HG03469 (cell line): Measurements from ENCODE around the gene ISCU.

Source experiments
- ATAC-seq: cut with Tn5 transposase; IDR thresholded peaks from one replicate; pipeline ENCODE4 v1.9.1; 2021; ENCODE audit warnings: mild to moderate bottlenecking, moderate library complexity, moderate number of reproducible peaks; ENCODE audit not compliant: unreplicated experiment

Gene ISCU

GRCh38 chr12:108602209-108602705 lies 39.9 kb downstream of the ISCU start:
- ATAC-seq = no peak

DNA sequence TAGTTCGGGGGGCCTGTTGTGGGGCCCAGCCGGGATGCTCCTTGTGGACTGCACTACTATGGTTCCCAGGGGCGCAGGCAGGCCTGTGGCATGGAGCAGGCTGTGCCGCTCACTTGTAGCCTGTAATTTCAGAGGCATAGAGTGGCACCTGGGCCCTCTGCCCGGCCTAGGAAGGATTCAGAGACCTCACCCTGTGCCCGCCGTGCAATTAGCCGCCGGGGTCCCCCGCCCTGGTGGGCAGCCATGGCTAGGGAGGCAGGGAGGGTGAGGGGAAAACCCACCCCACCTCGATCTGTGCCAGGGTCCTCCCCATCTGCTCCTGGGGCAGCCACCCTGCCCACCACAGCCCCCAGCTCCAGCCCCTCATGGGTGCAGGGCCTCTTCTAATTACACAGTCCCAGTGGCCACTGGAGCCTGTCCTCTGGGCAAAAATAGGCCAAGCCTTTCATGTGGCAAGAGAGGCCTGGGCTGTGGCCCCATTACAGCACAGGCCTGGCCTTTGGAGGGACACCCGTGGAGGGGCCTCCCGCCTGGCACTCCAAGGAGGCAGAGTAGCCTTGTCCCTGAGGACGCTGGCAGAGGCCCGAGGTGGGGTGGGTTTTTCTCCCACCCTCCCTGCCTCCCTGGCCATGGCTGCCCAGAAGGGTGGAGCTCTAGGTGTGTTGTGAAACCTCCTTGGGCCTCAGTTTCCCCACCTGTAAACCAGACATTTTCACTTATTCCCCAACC lies 40.7 kb downstream of the ISCU start:
- no peak for ATAC-seq

- ATAC-seq = no peak
Observed at GRCh38 chr12:108603743-108604142, 41.3 kb downstream of the ISCU start.

DNA sequence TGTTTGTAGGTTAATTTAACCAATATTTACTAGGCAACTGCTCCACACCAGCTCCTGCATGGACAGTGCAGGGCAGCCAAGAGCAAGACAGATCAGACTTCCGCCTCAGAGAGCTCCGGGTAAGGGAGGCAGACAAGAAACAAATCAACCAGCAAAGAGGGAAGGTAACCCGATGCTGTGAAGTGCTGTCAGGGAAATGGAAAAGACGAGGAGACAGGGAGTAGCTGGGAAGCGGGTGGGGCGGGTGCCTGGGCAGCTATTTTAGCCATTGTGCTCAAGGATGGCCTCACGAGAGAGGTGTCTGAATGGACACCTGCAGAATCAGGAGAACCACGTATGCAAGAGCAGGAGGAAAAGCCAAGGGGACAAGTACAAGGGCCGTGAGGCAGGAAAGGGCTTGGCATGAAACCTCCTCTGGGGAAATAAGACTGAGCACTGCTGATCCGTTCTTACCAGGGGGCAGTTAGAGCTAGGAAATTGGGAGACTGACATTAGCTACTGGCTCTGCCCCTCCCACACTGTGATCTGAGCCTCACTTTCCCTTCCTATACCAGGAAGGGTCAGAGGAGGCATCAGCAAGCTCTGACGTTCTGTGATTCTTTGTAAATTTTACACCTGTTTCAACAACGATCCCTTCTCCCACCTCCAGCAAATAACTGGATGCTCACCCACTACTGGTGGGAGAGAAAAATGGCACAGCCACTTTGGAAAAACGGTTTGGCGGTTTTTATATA lies 42.0 kb downstream of the ISCU start:
- ATAC-seq = no peak

DNA sequence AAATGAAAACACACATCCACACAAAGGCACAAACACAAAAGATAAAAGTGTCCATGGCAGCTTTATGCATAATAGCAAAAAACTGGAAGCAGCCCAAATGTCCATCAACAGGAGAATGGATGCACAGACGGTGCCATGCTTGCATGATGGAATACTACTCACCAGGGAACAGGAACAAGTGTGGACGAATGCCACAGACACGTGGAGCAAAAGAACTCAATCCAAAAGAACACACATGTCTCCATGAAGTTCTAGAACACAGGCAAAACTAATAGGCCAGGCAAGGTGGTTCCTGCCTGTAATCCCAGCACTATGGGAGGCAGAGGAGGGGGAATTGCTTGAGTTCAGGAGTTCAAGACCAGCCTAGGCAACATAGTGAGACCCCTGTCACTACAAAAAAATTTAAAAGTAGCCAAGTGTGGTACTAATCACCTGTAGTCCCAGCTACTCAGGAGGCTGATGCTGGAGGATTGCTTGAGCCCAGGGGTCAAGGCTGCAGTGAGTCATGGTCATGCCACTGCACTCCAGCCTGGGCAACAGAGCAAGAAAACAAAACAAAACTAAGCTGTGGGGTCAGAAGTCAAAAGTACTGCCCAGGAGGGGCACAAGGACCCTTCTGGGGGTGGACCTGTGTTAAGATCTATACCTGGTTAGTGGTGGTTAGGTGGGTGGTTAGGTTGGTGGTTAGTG lies 42.7 kb downstream of the ISCU start:
- no peak for ATAC-seq

GRCh38 chr12:108605690-108606406 lies 43.5 kb downstream of the ISCU start:
- no peak for ATAC-seq

- ATAC-seq = no peak
Observed at GRCh38 chr12:108606492-108606891, 44.1 kb downstream of the ISCU start.

- no peak for ATAC-seq
Observed at GRCh38 chr12:108607981-108608600, 45.7 kb downstream of the ISCU start.

GRCh38 chr12:108608616-108609015 lies 46.2 kb downstream of the ISCU start:
- ATAC-seq = no peak

- ATAC-seq = no peak
Observed at GRCh38 chr12:108609537-108610335, 47.3 kb downstream of the ISCU start.

DNA sequence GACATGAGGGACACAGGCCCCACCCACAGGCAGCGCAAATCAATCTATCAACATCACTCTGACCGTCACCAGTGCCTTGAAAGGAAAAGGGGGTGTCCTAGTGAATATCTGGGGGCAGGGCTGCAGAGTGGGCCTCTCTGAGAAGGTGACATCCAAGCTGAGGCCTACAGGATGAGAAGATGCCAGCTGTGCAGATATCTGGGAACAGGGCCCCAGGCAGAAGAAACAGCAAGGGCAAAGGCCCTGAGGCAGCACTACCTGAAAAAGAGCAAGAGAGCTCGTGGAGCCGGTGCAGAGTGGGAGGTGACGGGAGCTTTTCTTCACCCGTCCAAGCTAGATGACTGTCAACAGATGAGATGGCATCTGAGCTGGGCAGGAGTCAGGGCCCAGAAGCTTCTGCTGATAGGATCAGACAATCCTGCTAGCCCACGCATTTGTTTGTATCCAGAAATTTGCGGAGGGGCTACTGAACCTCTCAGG lies 48.0 kb downstream of the ISCU start:
- ATAC-seq = no peak

DNA sequence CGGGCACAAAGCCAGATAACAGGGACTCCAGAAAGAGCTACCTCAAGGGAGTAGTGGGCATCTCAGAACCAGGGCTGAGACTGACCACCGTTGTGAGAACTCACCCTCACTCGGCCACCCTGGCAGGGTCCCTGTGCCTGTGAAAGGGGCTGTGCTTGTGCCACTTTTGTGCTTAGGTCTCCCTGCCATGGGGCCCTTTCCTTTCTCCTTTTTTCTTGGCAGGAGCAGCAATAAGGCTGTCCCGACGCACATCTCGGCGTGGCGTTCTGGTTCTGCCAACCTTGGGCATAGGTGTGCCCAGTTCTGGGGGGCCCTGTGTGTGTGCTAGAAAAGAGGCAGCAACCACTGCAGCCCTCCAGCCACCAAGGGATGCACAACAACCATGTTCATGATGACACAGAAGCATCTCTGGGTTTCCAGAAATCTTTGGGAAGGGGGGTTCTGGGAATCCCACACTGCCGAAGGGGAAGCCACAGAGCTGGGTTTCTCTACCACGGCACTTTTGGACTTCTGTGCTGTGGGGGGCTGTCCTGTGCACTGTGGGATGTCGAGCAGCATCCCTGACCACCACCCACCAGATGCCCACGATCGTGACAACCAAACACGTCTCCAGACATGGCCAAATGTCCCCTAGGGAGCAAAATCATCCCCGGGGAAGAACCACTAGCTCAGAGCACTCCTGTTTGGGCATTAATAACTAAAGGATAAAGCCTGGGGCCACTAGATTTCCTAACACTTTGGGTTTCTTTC lies 48.6 kb downstream of the ISCU start:
- no peak for ATAC-seq

DNA sequence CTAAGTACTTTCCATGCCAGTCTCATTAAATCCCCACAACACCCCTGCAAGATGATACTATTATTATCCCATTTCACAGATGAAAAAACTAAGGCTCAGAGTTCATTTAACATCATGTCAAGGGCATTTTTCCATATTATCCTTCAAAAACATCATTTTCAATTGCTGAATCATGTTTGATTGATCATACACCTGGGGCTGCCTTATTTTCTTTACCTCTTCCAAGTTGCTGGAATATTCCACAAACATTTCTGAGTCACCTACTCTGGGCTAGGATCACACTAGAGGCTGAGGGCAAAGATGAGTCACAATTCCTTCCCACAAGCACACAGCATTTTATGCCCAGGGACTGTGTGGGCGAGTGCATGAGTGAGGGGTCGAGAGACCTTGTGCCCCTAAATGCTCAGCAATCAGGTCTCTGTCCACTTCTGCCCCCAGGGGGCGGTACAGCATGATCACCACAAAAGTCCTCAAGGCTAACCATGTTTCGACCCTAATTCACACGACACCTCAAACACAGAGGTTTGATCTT lies 49.6 kb downstream of the ISCU start:
- ATAC-seq = no peak

- no peak for ATAC-seq
Observed at GRCh38 chr12:108612788-108613282, 50.4 kb downstream of the ISCU start.

DNA sequence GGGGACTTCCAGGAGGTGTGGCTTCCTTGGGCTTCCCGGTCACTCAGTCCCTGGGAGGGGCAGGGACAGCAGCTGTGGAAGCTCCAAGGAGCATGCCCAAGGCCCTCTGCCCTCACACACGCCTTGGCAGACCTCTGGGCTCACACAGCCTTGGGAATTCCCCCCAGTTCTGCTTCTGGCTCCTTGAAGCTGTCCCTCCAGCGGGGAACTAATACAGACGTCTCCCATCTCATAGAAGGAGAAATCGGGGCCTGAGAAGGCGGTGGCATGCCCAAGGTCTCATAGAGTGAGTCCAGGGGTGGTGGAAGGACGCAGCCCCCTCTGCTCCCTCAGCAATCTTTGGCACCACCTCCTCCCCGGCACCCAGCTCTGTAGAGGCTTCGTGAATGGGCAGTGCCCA lies 51.2 kb downstream of the ISCU start:
- no peak for ATAC-seq

- no peak for ATAC-seq
Observed at GRCh38 chr12:108614041-108614440, 51.6 kb downstream of the ISCU start.

DNA sequence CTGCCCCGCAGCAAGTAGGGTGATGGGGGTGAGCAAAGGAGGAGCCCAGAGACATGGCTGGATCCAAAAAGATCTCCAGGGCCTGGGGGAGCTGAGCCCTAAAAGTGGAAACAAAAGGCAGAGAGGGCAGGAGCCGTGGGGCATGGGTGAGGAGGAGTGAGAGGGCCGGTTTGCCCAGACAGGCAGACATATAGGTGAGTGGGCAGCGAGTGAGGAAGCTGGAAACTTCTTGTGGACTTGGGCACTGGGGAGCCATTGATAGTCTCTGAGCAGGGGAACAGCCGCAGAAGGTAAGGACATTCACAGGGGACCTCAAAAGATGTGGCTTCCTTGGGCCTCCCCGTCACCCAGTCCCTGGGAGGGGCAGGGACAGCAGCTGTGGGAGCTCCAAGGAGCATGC lies 52.2 kb downstream of the ISCU start:
- no peak for ATAC-seq

DNA sequence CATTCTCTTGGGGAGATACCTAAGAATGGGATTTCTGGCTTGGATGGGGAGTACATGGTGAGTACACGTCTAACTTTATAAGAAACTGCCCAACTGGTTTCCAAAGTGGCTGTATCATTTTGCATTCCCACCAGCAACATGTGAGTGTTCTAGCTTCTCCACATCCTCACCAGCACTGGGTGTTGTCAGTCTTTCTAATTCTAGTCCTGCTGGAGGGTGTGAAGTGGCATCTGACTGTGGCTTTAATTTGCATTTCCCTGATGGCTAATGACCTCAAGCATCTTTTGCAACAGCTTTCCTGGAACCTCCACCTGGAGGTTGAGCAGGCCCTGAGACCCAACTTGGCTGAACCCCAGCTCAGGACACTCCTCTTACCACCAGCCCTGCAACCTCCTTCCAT lies 53.5 kb downstream of the ISCU start:
- no peak for ATAC-seq

GRCh38 chr12:108616359-108616758 lies 54.0 kb downstream of the ISCU start:
- ATAC-seq = no peak
